ENCODE measurements around the gene MLLT10.

DNA sequence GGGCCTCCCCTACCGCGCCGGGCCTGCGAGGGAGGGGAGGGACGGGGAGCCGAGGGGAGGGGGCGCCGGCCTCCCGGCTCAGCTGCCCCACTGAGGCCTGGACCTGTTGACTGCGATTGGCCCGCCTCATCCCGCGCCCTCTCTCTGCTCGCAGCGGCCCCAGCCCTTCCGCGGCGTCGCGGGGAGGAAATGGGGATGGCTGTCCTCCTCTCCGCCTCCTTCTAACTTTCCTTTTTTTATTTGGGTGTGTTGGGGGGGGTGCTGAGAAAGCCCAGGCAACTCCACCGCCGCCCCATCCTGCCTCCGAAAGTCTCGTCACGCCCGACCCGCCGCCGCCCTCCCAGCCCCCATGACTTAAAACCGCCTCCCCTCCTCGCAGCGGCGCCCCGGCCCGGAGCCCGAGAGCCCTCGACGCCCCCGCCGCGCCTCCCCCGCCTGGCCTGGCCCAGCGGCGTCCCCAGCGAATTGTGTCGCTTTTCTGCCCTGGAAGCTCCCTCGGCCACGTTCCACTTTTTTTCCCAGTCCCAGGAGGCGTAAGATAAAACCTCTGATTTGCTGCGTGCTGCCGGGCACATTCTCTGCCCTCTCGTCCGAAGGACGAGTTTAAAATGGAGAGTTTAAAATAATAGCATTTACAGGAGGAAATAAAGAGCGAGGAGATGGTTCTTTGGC, 7.7 kb upstream of the MLLT10 start:
- TF ChIP-seq, protein P1, sequence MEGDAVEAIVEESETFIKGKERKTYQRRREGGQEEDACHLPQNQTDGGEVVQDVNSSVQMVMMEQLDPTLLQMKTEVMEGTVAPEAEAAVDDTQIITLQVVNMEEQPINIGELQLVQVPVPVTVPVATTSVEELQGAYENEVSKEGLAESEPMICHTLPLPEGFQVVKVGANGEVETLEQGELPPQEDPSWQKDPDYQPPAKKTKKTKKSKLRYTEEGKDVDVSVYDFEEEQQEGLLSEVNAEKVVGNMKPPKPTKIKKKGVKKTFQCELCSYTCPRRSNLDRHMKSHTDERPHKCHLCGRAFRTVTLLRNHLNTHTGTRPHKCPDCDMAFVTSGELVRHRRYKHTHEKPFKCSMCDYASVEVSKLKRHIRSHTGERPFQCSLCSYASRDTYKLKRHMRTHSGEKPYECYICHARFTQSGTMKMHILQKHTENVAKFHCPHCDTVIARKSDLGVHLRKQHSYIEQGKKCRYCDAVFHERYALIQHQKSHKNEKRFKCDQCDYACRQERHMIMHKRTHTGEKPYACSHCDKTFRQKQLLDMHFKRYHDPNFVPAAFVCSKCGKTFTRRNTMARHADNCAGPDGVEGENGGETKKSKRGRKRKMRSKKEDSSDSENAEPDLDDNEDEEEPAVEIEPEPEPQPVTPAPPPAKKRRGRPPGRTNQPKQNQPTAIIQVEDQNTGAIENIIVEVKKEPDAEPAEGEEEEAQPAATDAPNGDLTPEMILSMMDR (IDR thresholded peaks at IDR 0.05; ENCODE audit: poor library complexity), result no peak
- no peak for TF ChIP-seq EZH2phosphoT487 (IDR thresholded peaks at IDR 0.05; ENCODE audit: low read depth, severe bottlenecking, unreplicated experiment)

All from hepatocyte (in vitro differentiated cells).